Transverse colon (tissue), 4 donors: ENCODE data around the gene PRDM2. TPM values are rescaled to one million over a fixed set of nuclear protein-coding genes. Genes with fewer than 3 reads are reported as not detected.
A peak's percentile ranks its signal among the peaks of the same experiment; 100 is the strongest.

Source experiments
- DNase-seq: peaks from one replicate; pipeline ENCODE4 v3.0.0-alpha.2; 2019
- H3K27ac ChIP-seq, 4 donors: fragments of 200-600 bp; sonication (generic); 2 replicates each; pipeline ENCODE4 v1.5.1; 2016 to 2018; ENCODE audit warnings: inconsistent platforms in 4 of 4
- H3K27me3 ChIP-seq: fragments of 200-600 bp; sonication (generic); 2 replicates; pipeline ENCODE4 v1.5.1; 2017; ENCODE audit warnings: inconsistent platforms
- H3K36me3 ChIP-seq, 4 donors: fragments of 200-600 bp; sonication (generic); 2 replicates each; pipeline ENCODE4 v1.5.1; 2017 to 2019; ENCODE audit warnings: inconsistent platforms in 4 of 4
- H3K4me1 ChIP-seq, 4 donors: fragments of 200-600 bp; sonication (generic); 2 replicates each; pipeline ENCODE4 v1.5.1; 2017 to 2020; ENCODE audit warnings: inconsistent platforms in 4 of 4
- H3K4me3 ChIP-seq, 4 donors: fragments of 200-600 bp; sonication (generic); 1 replicate in 1 of 4; 2 replicates in 3 of 4; pipeline versions ENCODE4 v1.5.1 to v1.6.1; 2017 to 2019; ENCODE audit warnings: inconsistent platforms in 4 of 4
- H3K9me3 ChIP-seq, 2 donors: fragments of 200-600 bp; sonication (generic); 2 replicates each; pipeline ENCODE4 v1.5.1; 2017 to 2019; ENCODE audit warnings: inconsistent platforms in 2 of 2
- EP300 ChIP-seq: sonication (generic); formaldehyde crosslinking; IDR thresholded peaks from one replicate; pipeline ENCODE4 v1.6.1; 2017; ENCODE audit warnings: antibody characterized with exemption, low read depth
- POLR2A ChIP-seq: fragments of 450-650 bp; IDR thresholded peaks from one replicate; pipeline ENCODE4 v1.6.1; 2016; ENCODE audit warnings: antibody characterized with exemption, mild to moderate bottlenecking, moderate library complexity
- POLR2AphosphoS5 ChIP-seq, 3 donors: sonication (generic); formaldehyde crosslinking; IDR thresholded peaks; one replicate each; pipeline ENCODE4 v1.6.1; 2016; ENCODE audit warnings: antibody characterized with exemption in 3 of 3
- WGBS, 2 donors: methylation state at CpG; one replicate each; pipeline ENCODE4 v1.1.5; 2018; ENCODE audit warnings: low coverage in 1 of 2; 5-methylcytosine and 5-hydroxymethylcytosine counted together
- in situ Hi-C, 4 donors: fragments of 200-750 bp; cut with MboI; loops; one replicate each; pipeline versions ENCODE4 v1.15.0 to v1.15.1; 2017; ENCODE audit warnings: low sequenced_read_pairs in 3 of 4, low pct_ligation_motif_present in 1 of 4, low pct_unique_long_range_greater_than_20kb in 1 of 4
- intact Hi-C: fragments of 100-400 bp; cut with DNase I; formaldehyde crosslinking; loops from one replicate; pipeline ENCODE4 v1.15.1; 2023; ENCODE audit warnings: low total_unique reads
- total RNA-seq, 4 donors: library from RNA; depleted of rRNA; stranded (reverse); fragments of >200 nt; gene quantifications; one replicate each; pipeline ENCODE4 v1.1.0, GENCODE V29; 2016
- TF ChIP-seq, protein P1 (sequence below), 5 experiments: fragments of 200-600 bp in 3 of 5; fragments of 450-650 bp in 2 of 5; sonication (generic) in 3 of 5; IDR thresholded peaks; 1 replicate in 2 of 5; 2 replicates in 3 of 5; pipeline ENCODE4 v1.5.1; 2016 to 2017; ENCODE audit warnings: antibody characterized with exemption in 5 of 5, inconsistent platforms in 3 of 5, mild to moderate bottlenecking in 2 of 5, moderate library complexity in 1 of 5

Gene PRDM2
- total RNA-seq, 4 donors from 2014 or later: 27.3 to 40.5 (median 35.8) TPM

DNA sequence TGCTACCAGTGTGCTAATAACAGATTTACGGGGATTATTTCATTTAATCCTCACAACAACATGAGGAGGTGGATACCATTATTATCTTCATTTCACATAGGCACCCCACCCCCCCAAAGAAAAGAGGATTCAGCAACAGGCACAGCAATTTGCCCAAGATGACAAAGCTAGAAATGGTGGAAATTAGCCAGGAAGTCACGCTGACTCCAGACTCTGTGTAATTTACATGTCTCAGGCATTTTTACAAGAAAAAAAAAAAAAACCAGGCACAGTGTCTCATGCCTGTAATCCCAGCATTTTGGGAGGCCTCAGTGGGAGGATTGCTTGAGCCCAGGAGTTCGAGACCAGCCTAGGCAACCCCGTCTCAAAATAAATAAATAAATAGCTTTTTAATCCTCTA, 37.5 kb upstream of the PRDM2 start:
- Histone ChIP-seq H3K4me1 (peaks cover 0 to 4% (median 0%) of the 10 kb centered on the region in 4 donors), H3K4me3 (no peak overlapping the region), H3K9me3 (no peaks in the 10 kb centered on the region), H3K27ac (peak overlapping the region in 3 of 4 donors; percentile 4 to 35 (median 30)), H3K27me3 (peaks cover 7% of the 10 kb centered on the region), H3K36me3 (no peaks in the 10 kb centered on the region)
- WGBS, 2 donors: 37 to 57% methylated on average over 4 of the region's 4 CpGs
- intact Hi-C loops (loop anchor here (10.0 kb wide), 1 partner anchor 152 kb away; no protein-coding TSS in a partner anchor), in situ Hi-C loops (loop anchor here (5.0 to 25.0 kb wide), 6 partner anchors 65 to 300 kb away; no protein-coding TSS in a partner anchor)
- peak; percentile 14 for DNase-seq
- TF ChIP-seq EP300 (no peak), POLR2A (no peak), POLR2AphosphoS5 (IDR thresholded peaks at IDR 0.05) (no peak)
- TF ChIP-seq, protein P1, sequence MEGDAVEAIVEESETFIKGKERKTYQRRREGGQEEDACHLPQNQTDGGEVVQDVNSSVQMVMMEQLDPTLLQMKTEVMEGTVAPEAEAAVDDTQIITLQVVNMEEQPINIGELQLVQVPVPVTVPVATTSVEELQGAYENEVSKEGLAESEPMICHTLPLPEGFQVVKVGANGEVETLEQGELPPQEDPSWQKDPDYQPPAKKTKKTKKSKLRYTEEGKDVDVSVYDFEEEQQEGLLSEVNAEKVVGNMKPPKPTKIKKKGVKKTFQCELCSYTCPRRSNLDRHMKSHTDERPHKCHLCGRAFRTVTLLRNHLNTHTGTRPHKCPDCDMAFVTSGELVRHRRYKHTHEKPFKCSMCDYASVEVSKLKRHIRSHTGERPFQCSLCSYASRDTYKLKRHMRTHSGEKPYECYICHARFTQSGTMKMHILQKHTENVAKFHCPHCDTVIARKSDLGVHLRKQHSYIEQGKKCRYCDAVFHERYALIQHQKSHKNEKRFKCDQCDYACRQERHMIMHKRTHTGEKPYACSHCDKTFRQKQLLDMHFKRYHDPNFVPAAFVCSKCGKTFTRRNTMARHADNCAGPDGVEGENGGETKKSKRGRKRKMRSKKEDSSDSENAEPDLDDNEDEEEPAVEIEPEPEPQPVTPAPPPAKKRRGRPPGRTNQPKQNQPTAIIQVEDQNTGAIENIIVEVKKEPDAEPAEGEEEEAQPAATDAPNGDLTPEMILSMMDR (IDR thresholded peaks at IDR 0.05): no peak

DNA sequence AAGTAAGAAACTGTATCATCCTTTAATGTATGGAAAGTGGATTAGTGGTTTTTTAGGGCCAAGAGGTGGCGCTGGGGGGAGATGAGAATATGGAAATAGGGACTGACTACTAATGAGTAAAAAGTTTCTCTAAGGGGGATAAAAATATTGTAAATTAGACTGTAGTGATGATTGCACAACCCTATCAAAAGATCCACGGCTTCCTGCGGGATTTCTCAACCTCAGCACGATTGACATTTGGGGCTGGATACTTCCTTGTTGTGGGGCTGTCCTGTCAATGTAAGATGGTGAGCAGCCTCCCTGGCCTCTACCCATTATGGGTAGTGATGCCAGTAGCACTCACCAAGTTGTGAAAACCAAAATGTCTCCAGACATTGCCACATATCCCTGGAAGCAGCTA, 36.0 kb upstream of the PRDM2 start:
- no peak overlapping the region for H3K27ac ChIP-seq
- DNase-seq: no peak
- H3K4me3 ChIP-seq: no peak overlapping the region
- intact Hi-C loops: loop anchor here (10.0 kb wide), 1 partner anchor 151 kb away; no protein-coding TSS in a partner anchor
- 59 to 60% methylated on average over 4 of the region's 4 CpGs for WGBS, 2 donors
- TF ChIP-seq POLR2AphosphoS5 (IDR thresholded peaks at IDR 0.05): no peak
- H3K4me1 ChIP-seq: peaks cover 0 to 4% (median 0%) of the 10 kb centered on the region in 4 donors
- H3K27me3 ChIP-seq: peaks cover 7% of the 10 kb centered on the region
- H3K9me3 ChIP-seq: no peaks in the 10 kb centered on the region
- in situ Hi-C loops: loop anchor here (5.0 to 25.0 kb wide), 6 partner anchors 63 to 298 kb away; no protein-coding TSS in a partner anchor
- H3K36me3 ChIP-seq: no peaks in the 10 kb centered on the region

DNA sequence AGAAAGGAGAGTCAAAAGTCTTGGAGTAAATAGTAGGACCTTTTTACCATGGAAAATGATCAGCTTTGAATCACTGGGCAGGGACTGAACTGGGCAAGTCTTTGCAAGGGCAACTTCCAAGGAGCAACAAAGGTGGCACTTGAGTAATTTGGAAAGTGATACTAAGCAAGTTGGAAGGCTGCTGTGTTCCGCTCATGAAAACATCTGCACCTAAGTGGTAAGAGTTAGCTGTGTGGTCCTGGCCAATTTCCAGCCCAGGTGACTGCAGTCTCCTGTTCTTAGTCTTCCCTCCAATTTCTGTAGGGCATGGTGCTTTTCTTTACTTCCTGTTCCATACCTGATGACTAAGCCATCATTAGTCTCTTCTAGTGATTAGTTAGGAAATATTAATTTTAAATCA, 35.5 kb upstream of the PRDM2 start:
- peaks cover 7% of the 10 kb centered on the region for H3K27me3 ChIP-seq
- DNase-seq: no peak
- no peaks in the 10 kb centered on the region for H3K36me3 ChIP-seq
- intact Hi-C loops: loop anchor here (10.0 kb wide), 1 partner anchor 150 kb away; no protein-coding TSS in a partner anchor
- no peak overlapping the region for H3K4me3 ChIP-seq
- WGBS, 2 donors: 63 to 67% methylated on average over 1 of the region's 1 CpG
- TF ChIP-seq EP300 (no peak), POLR2A (no peak), POLR2AphosphoS5 (IDR thresholded peaks at IDR 0.05) (no peak)
- TF ChIP-seq, protein P1 (IDR thresholded peaks at IDR 0.05): no peak
- H3K9me3 ChIP-seq: no peaks in the 10 kb centered on the region
- H3K4me1 ChIP-seq: peaks cover 0 to 4% (median 0%) of the 10 kb centered on the region in 4 donors
- no peak overlapping the region for H3K27ac ChIP-seq
- in situ Hi-C loops: loop anchor here (5.0 to 25.0 kb wide), 6 partner anchors 63 to 298 kb away; no protein-coding TSS in a partner anchor

DNA sequence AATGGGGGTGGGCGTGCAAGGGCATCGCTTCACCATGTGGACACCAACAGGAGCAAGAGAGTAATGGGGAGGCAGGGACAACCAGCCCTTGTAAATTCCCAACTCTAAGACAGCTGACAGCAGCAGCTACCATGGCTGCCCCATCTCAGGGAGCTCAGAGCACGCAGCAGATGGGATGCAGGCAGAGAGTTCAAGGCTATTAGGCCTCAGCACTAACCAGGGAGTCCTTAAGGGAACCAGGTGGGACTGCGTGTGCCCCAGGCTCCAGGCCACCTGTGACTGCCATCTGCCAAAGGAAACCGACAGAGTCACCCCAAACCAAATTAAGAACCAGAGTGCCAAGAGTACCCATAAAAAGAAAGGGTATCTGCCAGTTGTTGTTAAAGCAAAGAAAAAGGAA, 33.7 kb upstream of the PRDM2 start:
- Histone ChIP-seq H3K27ac (no peak overlapping the region), H3K36me3 (no peaks in the 10 kb centered on the region), H3K4me3 (no peak overlapping the region), H3K27me3 (peaks cover 7% of the 10 kb centered on the region), H3K9me3 (no peaks in the 10 kb centered on the region), H3K4me1 (peaks cover 0 to 4% (median 0%) of the 10 kb centered on the region in 4 donors)
- in situ Hi-C loops: loop anchor here (5.0 to 25.0 kb wide), 5 partner anchors 61 to 296 kb away; no protein-coding TSS in a partner anchor
- intact Hi-C loops: loop anchor here (5.0 to 10.0 kb wide), 2 partner anchors 148 to 296 kb away; no protein-coding TSS in a partner anchor
- DNase-seq: no peak
- TF ChIP-seq EP300: no peak
- no peak for TF ChIP-seq POLR2A
- TF ChIP-seq, protein P1 (IDR thresholded peaks at IDR 0.05): no peak
- TF ChIP-seq POLR2AphosphoS5 (IDR thresholded peaks at IDR 0.05): no peak
- 78 to 85% methylated on average over 5 of the region's 5 CpGs for WGBS, 2 donors
